ENCODE measurements around the gene ZKSCAN8. TPM values are rescaled to one million over a fixed set of nuclear protein-coding genes. Genes with fewer than 3 reads are reported as not detected.

Gene ZKSCAN8
- polyA plus RNA-seq, 1 of the 3 experiments (the other 2 are of a cell fraction) = 4.3 TPM

GRCh38 chr6:28207510-28208110 lies 65.9 kb downstream of the ZKSCAN8 start:
- Histone ChIP-seq H3K9me2 (no peaks in the 10 kb centered on the region), H3K27me3 (ENCODE audit: insufficient read depth) (peaks cover 52% of the 10 kb centered on the region; the same call in 1 of the 2 replicates), H3K36me3 (replicated peaks in 1 of 2; ENCODE audit: control insufficient read depth in 1 of 2, insufficient read depth in 2 of 2, low read length in 1 of 2) (no peaks in the 10 kb centered on the region), H2AFZ (ENCODE audit: low read depth) (peak overlapping the region; percentile 86), H3F3A (replicated peaks; ENCODE audit: insufficient read depth) (no peaks in the 10 kb centered on the region), H3K4me3 (ENCODE audit: low read depth in 2 of 2, low read length in 1 of 2) (peak overlapping the region; percentile 42 to 57), H3K4me2 (peak overlapping the region; percentile 76), H3K9ac (no peak overlapping the region), H3K9me3 (no peaks in the 10 kb centered on the region), H3K79me2 (ENCODE audit: insufficient read depth) (no peaks in the 10 kb centered on the region), H3K4me1 (ENCODE audit: control insufficient read depth in 1 of 2, insufficient read depth in 2 of 2, low read depth in 1 of 2, low read length in 1 of 2) (peaks cover 0 to 15% of the 10 kb centered on the region in 2 experiments; a peak in 2 of 4 replicates), H3K27ac (ENCODE audit: low read depth in 2 of 2, low read length in 1 of 2) (no peak overlapping the region), H4K20me1 (ENCODE audit: insufficient read depth) (no peaks in the 10 kb centered on the region)
- ChIA-PET CTCF (no interaction called here), POLR2A (interaction anchor here (0.7 kb wide), 2 partner anchors 11 to 45 kb away, joined by 3 read pairs; no protein-coding TSS in a partner anchor)
- peak; percentile 42 for DNase-seq
- TF ChIP-seq NRF1 (IDR thresholded peaks at IDR 0.05; ENCODE audit: low read depth, low read length) (no peak), NFIC (IDR thresholded peaks at IDR 0.05; ENCODE audit: borderline replicate concordance) (no peak), TAF1 (IDR thresholded peaks at IDR 0.05; ENCODE audit: borderline replicate concordance, low read depth, low read length) (no peak), CTCF (IDR thresholded peaks at IDR 0.05) (no peak), MAX (IDR thresholded peaks at IDR 0.05; ENCODE audit: low read depth) (0 out of 2 replicates have a peak, but pooled peaks have one; percentile 9)
- whole genome bisulfite sequencing (ENCODE audit: low lambda C conversion rate) = 5% methylated on average over 32 of the region's 35 CpGs

- 11% methylated on average over 23 of the region's 23 CpGs for WGBS (ENCODE audit: low lambda C conversion rate)
- no peak for DNase-seq
- ChIA-PET POLR2A (no interaction called here), CTCF (no interaction called here)
- Histone ChIP-seq H4K20me1 (ENCODE audit: insufficient read depth) (no peaks in the 10 kb centered on the region), H3F3A (replicated peaks; ENCODE audit: insufficient read depth) (peaks cover under 1% of the 10 kb centered on the region), H3K9me2 (no peaks in the 10 kb centered on the region), H3K4me3 (ENCODE audit: low read depth in 2 of 2, low read length in 1 of 2) (peak overlapping the region; percentile 42 to 57), H3K27ac (ENCODE audit: low read depth in 2 of 2, low read length in 1 of 2) (no peak overlapping the region), H3K9ac (no peak overlapping the region), H3K79me2 (ENCODE audit: insufficient read depth) (no peaks in the 10 kb centered on the region), H3K27me3 (ENCODE audit: insufficient read depth) (peaks cover 52% of the 10 kb centered on the region; the same call in 1 of the 2 replicates), H3K36me3 (replicated peaks in 1 of 2; ENCODE audit: control insufficient read depth in 1 of 2, insufficient read depth in 2 of 2, low read length in 1 of 2) (no peaks in the 10 kb centered on the region), H3K4me2 (peak overlapping the region; percentile 76), H3K4me1 (ENCODE audit: control insufficient read depth in 1 of 2, insufficient read depth in 2 of 2, low read depth in 1 of 2, low read length in 1 of 2) (peaks cover 0 to 15% of the 10 kb centered on the region in 2 experiments; a peak in 3 of 4 replicates), H2AFZ (ENCODE audit: low read depth) (peak overlapping the region; percentile 86), H3K9me3 (no peaks in the 10 kb centered on the region)
- TF ChIP-seq ELF1 (IDR thresholded peaks at IDR 0.05) = no peak
These were observed 66.5 kb downstream of the ZKSCAN8 start for GRCh38 chr6:28208111-28208659.

Other genes with a start within 250 kb of the ZKSCAN8 start
- gene OR2B2, start 229.5 kb upstream of the ZKSCAN8 start, polyA plus RNA-seq (2012; rRNA removed) = not detected in 2 replicates
- gene OR2B6, start 184.6 kb upstream of the ZKSCAN8 start, polyA plus RNA-seq (2012; rRNA removed) = 0.21 and 0.42 TPM in 2 replicates
- gene ZNF165, start 61.3 kb upstream of the ZKSCAN8 start, polyA plus RNA-seq (2012; rRNA removed) = 0.21 and 0.25 TPM in 2 replicates
- 3.7 and 6.2 TPM in 2 replicates for gene ZSCAN16, start 17.3 kb upstream of the ZKSCAN8 start, polyA plus RNA-seq (2012; rRNA removed)
- gene ZSCAN9, start 83.4 kb downstream of the ZKSCAN8 start, polyA plus RNA-seq (2012; rRNA removed) = 13.7 and 23.2 TPM in 2 replicates
- gene ZKSCAN4, start 110.4 kb downstream of the ZKSCAN8 start, polyA plus RNA-seq (2012; rRNA removed) = 2.9 and 3.5 TPM in 2 replicates
- gene NKAPL, start 117.4 kb downstream of the ZKSCAN8 start, polyA plus RNA-seq (2012; rRNA removed) = not detected in 2 replicates
- gene ZSCAN26, start 125.3 kb downstream of the ZKSCAN8 start, polyA plus RNA-seq (2012; rRNA removed) = 11.0 and 14.0 TPM in 2 replicates
- 2.5 and 2.7 TPM in 2 replicates for gene PGBD1, start 139.7 kb downstream of the ZKSCAN8 start, polyA plus RNA-seq (2012; rRNA removed)
- gene ZSCAN31, start 194.3 kb downstream of the ZKSCAN8 start, polyA plus RNA-seq (2012; rRNA removed) = 1.9 and 2.1 TPM in 2 replicates
- 2.6 and 3.0 TPM in 2 replicates for gene ZKSCAN3, start 208.1 kb downstream of the ZKSCAN8 start, polyA plus RNA-seq (2012; rRNA removed)

All from SK-N-SH (cell line).